ENCODE results near the gene PRKAG2.
"Not testable (repeated sequence)": the region's sequence is repeated elsewhere in the genome, so short reads cannot be mapped to it uniquely, and the experiment has no call there.

Gene PRKAG2

DNA sequence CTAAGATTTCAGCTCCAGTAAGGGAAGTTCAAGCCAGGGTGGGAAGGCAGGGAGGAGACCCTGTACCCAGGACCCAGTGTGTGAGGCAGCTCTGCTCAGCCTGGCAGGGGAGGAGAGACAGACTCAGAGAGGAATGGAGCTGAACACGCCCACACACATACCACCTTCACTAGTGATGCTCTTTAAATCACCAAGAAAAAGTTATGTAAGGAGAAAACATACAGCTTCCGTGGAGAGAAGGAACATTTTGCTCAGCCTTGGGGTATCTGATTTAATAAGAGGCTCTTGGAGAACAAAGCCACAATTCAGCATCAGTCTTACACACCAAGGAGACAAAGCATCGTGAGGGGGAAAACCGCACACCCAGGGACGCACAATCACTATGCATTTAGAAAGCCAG lies 62.9 kb downstream of the PRKAG2 start:
- no peak for DNase-seq

DNA sequence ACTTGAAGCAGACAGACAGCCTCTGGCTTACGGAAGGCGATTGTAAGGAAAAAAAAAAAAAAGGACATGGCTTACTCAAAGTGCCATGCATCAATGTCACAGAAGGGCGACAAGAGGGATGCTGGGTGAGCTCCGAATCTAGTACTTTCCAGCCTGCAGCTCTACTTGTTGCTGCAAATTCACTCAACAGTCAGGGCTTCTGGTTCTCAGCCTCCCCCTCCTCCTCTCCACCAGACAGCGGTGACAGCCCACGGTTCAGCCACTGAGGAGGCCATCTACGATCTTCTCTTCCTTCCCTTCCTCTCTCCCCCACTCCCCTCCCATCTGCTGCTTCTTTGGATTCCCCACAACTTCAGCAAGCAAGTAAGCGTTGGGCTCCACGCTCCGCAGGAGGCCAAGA lies 63.5 kb downstream of the PRKAG2 start:
- no peak for DNase-seq

DNA sequence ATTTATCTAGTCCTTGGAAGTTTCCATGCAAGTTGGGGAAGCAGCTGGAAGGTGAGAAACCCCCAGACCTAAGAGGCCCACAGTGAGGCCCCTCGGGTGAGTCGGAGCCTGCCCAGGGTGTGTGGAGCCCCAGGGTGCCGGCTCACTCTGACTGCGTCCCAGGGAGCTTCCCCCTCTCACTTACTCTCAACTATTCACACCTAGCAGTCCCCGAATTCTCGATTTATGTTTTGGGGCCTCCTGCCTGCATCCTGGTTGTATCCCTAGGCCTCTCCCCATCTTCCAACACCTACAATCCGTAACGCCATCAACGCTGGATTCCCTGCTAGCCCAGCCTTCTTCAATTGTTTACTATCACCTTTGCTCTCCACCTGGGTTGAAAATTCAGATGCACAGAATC lies 63.9 kb downstream of the PRKAG2 start:
- no peak for DNase-seq

DNA sequence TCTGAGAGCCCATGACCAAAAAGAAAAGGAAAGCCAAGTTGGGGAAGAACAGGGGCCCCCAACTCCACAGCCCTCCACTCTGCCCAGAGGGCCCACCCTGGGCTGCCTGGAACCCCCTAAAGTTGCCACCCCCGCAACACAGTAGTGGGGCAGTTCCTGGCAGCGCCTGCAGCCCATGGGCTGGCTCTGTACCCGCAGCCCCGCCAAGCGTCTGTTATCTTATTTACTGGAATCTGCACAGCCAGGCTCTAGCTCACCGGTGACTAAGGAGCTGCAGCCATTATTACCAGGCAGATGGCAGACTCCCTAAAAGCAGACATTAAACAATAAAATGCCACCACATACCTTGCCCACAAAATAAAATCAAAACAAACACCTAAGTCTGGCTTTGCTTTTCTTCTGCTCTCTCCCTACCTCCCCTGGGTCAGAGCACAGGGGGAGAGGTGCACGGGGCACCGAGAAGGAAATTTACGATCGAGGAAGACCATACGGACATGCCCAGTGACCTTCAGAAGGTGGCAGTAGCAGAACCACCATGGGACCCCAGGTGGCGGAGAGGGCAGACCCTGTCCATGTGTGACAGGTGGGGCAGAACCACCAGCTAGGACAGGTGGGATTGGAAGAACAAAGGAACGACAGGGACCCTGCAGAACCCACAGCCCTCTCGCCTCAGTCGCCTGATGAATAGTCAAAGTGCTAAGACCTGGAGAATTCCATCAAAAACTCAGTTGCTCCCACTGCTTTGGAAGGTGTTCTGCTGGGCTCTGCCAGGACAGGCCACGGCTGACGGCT lies 66.3 kb downstream of the PRKAG2 start:
- no peak for DNase-seq

DNA sequence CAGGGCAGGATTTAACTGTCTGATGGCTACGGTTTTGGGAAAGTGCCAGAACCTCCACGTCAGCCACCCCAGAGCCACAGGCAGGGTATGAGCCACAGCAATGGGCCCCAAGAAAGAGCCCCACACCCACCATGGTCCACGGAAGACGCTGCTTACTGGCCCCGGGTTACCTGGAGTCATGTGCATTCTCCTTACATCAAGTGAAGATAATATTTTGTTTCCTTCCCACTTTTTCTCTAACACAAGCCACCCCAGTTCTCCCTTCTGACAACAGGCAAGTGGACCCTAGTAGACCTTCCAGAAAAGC lies 67.1 kb downstream of the PRKAG2 start:
- no peak for DNase-seq

DNA sequence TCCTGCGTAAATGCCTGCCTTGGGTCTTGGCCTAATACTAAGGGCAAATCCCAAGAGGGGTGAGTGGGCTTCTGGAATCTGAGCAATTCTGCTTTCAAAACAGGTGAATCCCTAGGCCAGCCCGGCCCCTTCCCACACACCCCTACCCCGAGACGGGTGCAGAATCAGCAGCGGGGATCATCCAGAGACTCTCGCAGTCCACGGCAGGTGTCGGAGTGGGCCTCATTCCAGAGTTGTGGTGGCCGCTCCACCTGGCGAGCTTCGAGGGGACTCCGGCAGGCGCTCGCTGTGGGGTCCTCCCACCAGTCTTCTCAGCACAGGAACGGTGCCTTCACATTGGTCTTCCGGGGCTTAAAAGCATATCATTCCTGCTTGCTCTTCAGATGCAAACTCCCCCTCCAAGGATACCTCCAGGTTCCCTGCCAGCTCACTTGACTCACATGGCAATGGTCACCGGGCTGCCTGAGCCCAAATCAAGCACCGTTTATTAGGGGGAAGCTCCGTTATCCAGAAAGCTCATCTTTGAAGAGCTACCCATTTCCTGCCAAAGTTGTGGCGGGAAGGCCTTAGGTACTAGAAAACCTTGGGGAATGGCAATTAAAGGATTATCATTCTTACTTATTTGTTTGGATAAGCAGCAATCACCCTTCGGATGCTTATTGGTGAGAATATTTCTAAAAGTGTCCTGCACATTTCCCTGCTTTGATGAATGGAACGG lies 67.6 kb downstream of the PRKAG2 start:
- DNase-seq: no peak

DNA sequence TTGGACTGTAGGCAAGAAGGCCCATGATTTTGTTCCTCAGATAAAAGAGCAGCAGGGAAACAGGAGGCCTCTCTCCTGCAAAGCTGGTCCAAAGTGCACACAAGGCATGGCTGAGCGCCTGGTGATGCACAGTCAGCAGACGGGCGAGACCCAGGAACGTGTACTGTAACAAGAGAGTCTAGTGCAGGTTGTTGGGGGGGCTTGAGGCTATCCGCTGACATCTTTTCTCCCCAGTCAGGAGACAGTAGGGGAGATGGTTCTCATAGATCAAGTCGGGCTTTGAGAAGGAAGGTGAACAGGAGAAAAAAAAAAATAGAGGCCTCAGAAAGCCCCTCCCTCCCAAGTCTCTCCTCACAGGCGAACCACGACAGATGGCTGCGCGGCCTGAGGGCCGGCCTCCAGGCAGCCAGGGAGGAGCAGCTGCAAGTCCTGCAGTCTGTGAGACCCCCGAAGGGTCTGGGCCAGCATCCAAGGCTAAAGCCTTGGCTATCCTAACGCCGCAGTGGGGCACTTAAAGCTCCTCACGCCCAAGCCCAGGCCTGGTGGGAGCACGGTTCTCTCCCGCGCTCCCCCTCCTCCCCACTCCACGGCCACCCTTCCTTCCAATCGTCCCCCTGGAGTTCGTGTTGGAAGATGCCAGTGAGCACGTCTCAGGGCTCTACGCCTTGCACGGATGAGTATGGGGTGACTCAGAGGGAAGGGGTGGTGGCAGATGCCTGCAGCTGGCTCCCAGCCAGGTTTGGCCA lies 68.3 kb downstream of the PRKAG2 start:
- no peak for DNase-seq

DNA sequence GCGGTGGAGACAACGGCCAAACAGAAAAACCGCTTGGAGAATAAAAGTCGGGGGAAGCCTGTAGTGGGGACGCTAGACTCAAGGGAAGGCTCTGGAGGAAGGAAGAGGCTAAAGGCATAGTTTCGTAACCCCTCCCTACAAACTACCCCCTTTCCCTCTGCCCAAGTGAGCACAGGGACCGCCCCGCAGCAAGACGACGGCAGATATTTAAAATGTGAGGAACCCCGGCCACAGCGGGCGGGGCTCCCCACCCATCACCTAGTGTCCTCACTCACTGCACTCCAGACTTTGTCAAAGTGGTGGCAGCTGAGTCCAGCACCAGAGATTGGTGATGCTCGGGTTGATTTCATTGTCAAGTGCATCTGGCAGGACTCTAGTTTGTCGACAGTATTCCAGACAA lies 69.1 kb downstream of the PRKAG2 start:
- no peak for DNase-seq

DNA sequence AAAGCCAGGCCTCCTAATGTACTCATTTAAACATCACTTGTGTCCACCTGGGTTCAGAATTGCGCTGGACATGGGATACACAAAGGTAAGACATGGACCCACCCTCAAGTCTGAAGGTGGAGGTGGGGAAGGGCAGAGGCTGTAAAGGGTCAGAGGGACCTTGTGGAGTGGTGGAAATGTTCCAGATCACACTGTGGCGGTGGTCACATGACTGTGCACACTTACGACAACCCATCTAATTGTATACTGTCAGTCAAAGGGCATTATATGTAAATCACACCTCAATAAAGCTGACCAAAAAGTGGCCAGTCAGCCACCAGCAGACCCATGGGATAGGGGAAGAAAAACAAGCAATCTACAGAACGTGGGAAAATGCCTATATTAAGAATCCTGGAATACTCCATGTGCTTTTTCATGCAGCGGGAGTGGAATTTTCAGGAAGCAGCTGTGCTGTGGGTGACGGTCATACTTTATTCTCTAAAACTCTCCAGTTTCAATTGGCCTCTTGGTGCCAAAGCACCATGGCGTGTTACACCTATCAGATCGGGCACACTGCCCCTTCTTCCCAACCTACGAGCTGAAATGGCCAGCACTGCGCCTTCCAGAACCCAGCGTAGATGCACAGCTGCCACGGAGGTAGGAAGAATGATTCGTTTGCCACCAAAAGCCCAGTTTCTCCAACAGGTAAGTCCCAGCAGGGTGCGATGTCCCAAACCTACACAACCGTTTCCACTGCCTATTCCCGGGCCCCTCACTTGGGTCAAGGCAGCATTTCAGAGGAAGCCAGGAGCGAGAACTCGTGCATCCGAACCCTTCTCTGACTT lies 69.8 kb downstream of the PRKAG2 start:
- DNase-seq: no peak

DNA sequence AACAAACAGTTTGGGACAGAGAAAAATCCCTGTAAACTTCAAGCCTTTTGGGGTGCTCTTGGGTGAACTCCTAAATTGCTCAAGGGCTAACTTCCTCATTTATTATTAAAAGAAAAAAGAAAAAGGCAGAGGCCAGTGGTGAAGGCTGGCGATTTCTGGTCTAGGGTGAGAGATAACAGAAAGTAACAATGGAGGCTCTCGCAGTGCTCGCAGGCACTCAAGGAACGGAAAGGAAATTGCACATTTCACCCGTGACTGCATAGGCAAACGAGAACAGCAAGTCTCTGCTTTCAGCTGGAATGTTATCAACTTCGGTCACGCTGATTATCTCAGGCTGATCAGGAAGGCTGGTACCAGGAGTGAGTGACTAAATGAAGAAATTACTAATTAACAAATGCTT lies 70.7 kb downstream of the PRKAG2 start:
- no peak for DNase-seq

DNA sequence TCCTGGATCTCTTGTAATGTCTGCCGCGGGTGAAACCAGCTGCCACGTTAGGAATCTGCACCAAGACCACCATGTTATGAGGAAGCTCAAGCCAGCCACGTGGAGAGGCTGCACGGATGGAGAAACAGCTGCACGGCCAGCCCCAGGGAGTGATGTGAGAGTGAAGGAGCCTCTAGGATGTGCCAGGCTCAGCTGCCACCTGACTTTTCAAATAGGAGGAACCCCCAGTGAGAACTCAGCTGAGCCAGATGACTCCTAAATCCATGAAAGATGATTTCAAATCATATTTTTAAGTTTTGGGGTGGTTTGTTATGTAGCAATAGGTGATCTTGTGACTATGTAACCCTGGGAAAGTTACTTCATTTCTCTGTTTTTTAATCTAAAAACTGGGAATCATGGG lies 71.7 kb downstream of the PRKAG2 start:
- no peak for DNase-seq

DNA sequence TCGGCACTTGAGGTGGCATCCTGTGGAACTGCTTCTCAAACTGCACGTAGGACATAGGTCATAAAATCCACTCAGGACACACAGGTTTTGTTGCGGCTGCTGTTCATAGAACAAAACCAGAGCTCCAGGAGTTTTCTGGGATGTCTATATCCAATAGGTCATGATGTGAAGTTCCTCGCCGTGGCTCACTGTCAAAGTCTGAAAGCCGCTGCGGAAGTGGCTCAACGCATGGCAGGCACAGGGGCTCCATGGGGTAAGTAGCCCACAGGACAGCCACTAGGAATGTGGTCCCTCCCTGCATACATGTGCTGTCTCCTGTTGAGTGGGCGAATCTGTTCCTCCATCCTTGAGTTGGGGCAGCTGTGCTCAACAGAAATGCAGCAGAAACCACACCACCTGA lies 72.2 kb downstream of the PRKAG2 start:
- DNase-seq: no peak

DNA sequence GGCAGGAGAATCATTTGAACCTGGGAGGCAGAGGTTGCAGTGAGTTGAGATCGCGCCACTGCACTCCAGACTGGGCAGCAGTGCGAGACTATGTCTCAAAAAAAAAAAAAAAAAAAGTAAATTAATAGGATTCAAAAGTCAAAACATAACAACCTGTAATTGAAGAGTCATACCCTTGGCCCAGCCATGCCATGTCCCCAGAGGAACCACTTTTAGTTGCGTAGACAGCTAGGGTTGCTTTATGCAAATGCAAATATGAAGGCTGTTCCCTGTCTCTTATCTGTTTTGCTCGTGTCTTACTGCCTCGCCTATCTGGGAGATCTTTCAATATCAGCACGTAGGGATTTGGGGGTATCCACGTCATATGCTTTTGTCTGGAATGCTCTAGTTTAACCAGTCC lies 73.1 kb downstream of the PRKAG2 start:
- DNase-seq: no peak

DNA sequence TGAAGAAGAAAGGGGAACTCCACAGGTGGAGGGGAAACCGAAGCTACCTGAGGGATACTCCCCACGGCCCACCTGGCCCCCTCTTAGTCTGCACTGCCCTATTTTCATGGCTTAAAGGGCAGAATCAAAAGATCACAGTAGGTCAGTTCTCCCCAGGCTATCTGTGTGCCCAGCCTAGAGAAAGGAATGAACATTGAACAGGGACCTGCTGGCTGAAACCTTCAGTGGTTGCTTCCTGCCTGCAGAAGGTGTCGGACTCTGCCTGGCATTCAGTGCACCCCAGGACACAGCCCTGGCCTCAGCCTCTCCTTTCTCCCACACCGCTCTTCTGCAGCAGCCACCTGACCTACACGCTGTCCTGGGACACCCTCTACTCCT lies 74.5 kb downstream of the PRKAG2 start:
- no peak for DNase-seq

DNA sequence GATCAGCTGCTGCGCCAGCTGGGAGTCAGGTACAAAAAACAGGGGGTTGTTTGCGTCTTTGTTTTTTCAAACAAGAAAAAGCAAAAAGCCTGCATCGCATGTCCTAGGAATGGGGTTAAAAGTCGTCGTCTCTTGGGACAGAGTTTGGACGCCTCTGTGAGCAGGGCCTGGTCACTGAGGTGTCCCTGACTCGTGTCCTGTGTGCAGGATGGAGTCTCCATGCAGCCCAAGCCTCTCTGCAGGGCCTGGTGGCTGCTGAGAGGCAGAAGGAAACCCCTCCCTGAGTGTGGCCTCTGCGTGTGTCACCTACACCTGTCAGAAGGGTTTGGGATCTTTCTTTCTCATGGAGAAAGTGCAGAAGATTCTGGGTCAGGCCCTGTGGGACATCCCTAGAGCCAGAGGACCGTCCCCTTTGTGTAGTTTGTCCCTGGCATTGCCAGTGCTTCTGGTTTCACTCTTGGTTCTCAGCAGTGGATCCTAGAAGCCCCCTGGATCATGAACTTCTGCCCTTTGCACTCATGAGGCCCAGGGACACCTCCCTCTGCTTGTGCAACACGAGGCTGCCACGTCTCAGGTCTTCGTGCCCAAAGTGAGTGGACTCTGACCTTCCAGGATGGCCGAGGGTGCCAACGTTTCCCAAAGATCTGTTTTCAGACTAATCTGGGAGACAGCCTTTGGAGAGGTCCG lies 75.0 kb downstream of the PRKAG2 start:
- DNase-seq: no peak

DNA sequence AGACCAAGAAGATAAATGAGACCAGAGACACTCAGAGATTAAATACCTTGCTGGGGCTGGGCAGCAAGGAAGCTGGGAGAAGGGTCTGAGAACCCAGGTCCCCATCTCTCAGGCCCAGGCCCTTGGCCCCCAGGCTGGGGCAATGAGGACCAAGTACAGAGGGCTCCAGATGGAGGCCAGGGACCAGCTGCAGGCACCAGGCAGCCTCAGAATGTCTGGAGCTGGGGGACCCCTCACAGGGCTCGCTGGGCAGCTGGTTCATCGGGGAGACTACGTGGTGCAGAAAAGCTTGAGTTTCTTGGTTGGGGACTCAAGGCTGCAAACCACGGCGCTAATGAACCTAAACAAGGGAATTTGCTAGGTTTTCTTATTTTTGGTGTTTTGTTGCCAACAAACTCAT lies 75.6 kb downstream of the PRKAG2 start:
- DNase-seq: no peak

DNA sequence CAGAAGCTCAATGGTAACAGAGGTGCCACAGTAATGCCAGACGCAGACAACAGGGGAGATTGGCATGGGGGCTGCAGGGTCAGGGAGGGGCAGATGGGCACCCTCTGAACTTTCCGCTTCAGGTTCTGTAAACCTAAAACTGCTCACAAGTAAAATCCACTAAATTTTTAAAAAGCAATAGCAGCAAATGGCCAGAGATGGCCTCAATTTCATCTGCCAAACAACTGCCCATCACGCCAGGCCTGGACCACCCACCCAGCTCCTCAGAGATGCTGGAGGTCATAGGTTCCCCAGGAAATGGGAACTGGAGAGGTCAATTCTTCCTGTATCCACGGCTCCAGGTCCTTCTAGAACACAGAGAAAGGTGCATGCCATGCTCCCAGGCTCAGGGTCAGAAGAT lies 76.1 kb downstream of the PRKAG2 start:
- DNase-seq: no peak

DNA sequence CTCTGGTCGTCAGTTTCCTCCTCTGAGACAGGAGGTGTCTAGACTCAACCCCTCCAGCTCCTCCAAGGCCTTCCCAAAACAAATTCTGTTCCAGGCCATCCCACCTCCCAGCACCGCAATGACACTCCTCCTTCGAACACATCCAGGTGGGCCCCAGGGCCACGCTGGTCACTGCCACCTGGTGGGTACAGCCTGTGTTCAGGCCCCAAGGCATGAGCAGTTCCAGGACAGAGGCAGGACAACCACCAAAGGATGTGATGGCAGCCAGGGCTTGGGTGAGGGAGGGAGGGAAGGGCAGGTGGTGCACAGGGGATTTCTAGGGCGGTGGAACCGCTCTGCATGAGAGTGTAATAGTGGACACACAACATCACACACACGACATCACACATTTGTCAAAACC lies 76.5 kb downstream of the PRKAG2 start:
- DNase-seq: no peak

DNA sequence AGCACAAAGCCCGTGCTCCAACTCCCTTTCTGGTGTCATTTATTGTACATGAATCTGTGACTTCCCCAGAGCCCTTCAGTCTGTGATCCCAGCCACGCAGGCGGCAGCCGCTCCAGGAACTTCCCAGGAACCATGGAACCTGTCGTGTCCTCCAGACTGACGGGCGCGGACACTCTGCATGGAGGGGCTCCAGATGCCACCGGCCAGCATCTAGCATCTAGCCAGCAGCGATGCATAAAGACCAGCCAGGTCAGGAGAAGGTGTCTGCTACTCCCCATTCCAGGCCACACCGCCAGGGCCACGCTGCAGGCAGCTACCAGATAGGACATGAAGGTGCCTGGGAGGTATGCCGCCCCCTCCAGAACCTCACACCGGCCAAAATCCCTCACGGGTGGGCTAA lies 77.4 kb downstream of the PRKAG2 start:
- no peak for DNase-seq

DNA sequence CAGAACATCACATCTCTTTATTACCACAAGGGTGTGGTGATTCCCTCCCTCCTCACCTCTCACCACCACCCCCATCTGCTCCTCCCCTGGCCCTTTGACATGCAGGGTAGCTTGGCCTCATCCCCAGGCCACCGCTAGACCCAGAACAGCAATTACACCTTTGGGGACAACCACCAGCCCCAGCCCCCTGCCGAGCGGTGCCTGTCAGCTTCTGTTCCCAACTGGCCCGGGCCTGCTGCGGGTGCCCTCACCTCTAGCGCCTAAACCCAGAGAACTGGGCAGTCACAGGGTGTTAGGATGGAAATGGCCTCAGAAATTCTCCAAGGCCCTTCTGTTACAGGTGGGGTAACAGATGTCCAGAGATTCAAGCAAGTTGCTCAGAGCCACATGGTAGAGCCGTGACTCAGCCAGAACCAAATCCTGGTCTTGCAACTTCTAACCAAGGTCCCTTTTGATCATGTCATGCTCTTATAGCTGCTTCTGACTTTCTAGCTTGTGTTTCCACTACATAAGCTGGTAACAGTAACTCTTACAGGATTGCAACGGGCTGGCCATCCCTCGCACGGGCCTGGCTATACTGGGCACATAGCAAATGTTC lies 78.0 kb downstream of the PRKAG2 start:
- no peak for DNase-seq

DNA sequence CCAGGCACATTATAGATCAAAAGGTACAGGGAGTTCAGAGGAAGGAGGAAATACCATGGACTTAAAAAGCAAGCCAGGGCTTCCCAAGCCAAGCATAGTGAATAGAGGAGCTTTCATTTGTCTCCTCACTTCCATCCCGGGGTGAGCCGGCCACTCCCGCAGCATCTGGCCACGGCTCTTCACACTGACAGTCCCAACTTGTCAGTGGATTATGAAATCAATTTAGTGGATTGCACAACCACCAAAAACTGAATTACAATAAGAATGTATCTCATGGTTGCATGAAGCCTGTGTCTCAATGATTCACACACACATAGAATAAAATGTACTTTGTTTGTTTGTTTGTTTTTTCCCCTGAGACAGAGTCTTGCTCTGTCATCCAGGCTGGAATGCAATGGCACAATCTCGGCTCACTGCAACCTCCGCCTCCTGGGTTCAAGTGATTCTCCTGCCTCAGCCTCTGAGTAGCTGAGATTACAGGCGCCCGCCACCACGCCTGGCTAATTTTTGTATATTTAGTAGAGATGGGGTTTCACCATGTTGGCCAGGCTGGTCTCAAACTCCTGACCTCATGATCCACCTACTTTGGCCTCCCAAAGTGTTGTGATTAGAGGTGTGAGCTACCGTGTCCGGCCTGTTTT lies 79.1 kb downstream of the PRKAG2 start:
- DNase-seq: not testable (repeated sequence)

Measured in DMS153 (cell line).